HL-60 (cell line): ENCODE results near the gene PNPLA6.
A peak's percentile ranks its signal among the peaks of the same experiment; 100 is the strongest.

Experiments
- DNase-seq, 2 experiments: peaks; one replicate each; pipeline ENCODE4 v3.0.0-alpha.2; 2010 to 2020; ENCODE audit warnings: low read depth in 1 of 2, low spot score in 1 of 2
- H3K27ac ChIP-seq: fragments of 250-450 bp; sonication (Bioruptor Pico); replicated peaks from 2 replicates; pipeline ENCODE4 v1.5.1; 2020; ENCODE audit warnings: mild to moderate bottlenecking, moderate library complexity
- H3K27me3 ChIP-seq: fragments of 250-450 bp; sonication (Bioruptor Pico); 2 replicates; pipeline ENCODE4 v1.5.1; 2021; ENCODE audit warnings: mild to moderate bottlenecking, moderate library complexity; ENCODE audit not compliant: insufficient read depth, poor library complexity, severe bottlenecking
- H3K4me3 ChIP-seq: replicated peaks from 2 replicates; pipeline ENCODE4 v1.5.1; 2011; ENCODE audit warnings: mild to moderate bottlenecking, control low read depth, low read length; ENCODE audit not compliant: insufficient read depth
- GABPA ChIP-seq: IDR thresholded peaks from 2 replicates; pipeline ENCODE4 v1.6.1; 2012; ENCODE audit warnings: low read depth
- POLR2AphosphoS5 ChIP-seq: IDR thresholded peaks from 2 replicates; pipeline ENCODE4 v1.6.1; 2012; ENCODE audit warnings: low read depth
- SPI1 ChIP-seq: IDR thresholded peaks from 2 replicates; pipeline ENCODE4 v1.6.1; 2012; ENCODE audit warnings: low read depth, mild to moderate bottlenecking, borderline replicate concordance
- TF ChIP-seq, protein P1 (sequence below): IDR thresholded peaks from 2 replicates; pipeline ENCODE4 v1.6.1; 2012; ENCODE audit warnings: low read depth; ENCODE audit not compliant: insufficient replicate concordance
- TF ChIP-seq, protein P2 (sequence below): IDR thresholded peaks from one replicate; pipeline ENCODE4 v1.5.1; 2011; ENCODE audit warnings: low read length, control low read depth, inconsistent platforms; ENCODE audit not compliant: insufficient read depth

PNPLA6 gene

DNA sequence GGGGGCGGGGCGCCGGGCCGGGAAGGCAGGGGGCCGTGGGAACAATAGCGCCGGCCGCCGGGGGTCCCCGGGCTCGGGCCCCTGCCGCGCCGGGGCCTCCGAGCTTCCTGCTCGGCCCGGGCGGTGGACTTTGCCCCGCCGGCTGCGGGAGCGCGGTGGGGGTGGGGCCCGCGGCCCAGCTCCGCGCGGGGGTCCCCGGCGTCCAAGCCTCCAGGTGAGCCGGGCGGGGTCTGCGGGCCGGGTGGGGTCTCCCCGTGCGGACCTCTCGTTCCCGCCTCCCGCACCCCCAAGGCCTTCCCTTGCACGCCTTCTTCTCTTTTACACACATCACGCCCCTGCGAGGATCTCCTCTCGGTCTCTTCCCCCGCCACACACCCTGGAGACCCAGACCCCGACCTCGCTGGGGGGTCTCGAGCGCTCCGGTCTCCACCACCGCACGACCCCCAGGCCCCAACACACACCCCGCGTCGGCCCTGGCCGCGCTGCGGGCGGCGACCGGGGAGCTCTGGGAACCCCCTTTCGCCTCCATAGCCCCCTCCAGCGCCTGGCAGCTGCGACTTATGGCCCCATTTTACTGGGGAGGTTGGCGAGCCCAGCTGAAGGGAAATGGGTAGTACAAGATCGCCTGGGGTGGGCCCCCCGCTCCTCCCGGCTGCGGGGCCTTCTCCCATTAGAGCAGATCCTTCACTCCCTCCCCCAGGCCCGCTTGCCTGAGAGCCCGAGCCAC is 60.9 kb downstream of the PNPLA6 start:
- peak overlapping the region; percentile 44 for H3K4me3 ChIP-seq
- TF ChIP-seq, protein P1, sequence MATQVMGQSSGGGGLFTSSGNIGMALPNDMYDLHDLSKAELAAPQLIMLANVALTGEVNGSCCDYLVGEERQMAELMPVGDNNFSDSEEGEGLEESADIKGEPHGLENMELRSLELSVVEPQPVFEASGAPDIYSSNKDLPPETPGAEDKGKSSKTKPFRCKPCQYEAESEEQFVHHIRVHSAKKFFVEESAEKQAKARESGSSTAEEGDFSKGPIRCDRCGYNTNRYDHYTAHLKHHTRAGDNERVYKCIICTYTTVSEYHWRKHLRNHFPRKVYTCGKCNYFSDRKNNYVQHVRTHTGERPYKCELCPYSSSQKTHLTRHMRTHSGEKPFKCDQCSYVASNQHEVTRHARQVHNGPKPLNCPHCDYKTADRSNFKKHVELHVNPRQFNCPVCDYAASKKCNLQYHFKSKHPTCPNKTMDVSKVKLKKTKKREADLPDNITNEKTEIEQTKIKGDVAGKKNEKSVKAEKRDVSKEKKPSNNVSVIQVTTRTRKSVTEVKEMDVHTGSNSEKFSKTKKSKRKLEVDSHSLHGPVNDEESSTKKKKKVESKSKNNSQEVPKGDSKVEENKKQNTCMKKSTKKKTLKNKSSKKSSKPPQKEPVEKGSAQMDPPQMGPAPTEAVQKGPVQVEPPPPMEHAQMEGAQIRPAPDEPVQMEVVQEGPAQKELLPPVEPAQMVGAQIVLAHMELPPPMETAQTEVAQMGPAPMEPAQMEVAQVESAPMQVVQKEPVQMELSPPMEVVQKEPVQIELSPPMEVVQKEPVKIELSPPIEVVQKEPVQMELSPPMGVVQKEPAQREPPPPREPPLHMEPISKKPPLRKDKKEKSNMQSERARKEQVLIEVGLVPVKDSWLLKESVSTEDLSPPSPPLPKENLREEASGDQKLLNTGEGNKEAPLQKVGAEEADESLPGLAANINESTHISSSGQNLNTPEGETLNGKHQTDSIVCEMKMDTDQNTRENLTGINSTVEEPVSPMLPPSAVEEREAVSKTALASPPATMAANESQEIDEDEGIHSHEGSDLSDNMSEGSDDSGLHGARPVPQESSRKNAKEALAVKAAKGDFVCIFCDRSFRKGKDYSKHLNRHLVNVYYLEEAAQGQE = no peak
- TF ChIP-seq POLR2AphosphoS5 = no peak
- TF ChIP-seq GABPA = no peak
- TF ChIP-seq, protein P2, sequence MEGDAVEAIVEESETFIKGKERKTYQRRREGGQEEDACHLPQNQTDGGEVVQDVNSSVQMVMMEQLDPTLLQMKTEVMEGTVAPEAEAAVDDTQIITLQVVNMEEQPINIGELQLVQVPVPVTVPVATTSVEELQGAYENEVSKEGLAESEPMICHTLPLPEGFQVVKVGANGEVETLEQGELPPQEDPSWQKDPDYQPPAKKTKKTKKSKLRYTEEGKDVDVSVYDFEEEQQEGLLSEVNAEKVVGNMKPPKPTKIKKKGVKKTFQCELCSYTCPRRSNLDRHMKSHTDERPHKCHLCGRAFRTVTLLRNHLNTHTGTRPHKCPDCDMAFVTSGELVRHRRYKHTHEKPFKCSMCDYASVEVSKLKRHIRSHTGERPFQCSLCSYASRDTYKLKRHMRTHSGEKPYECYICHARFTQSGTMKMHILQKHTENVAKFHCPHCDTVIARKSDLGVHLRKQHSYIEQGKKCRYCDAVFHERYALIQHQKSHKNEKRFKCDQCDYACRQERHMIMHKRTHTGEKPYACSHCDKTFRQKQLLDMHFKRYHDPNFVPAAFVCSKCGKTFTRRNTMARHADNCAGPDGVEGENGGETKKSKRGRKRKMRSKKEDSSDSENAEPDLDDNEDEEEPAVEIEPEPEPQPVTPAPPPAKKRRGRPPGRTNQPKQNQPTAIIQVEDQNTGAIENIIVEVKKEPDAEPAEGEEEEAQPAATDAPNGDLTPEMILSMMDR = no peak
- TF ChIP-seq SPI1 = no peak
- peaks cover 30% of the 10 kb centered on the region for H3K27me3 ChIP-seq
- no peak for DNase-seq
- H3K27ac ChIP-seq = no peak overlapping the region

DNA sequence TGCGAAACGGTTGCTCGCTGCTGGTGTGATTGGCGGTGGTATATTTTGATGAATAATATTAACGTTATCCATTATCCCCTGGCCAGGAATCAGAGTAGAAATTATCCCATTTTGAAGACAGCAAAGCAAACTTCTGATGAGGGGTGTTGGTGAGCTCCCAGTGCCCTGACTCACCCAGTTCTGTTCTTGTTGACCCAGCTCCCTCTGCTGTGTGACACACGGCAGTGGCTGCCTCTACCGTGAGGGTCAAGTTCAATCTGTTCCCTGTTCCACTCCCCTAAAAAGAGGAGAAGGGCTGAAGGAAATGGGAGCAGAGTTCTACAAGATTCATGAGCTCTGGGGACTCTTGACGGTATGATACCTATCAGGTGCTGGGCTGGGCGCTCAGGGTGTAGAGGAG is 62.2 kb downstream of the PNPLA6 start:
- H3K27me3 ChIP-seq = peaks cover 32% of the 10 kb centered on the region
- DNase-seq = no peak
- no peak overlapping the region for H3K4me3 ChIP-seq
- H3K27ac ChIP-seq = no peak overlapping the region
- no peak for TF ChIP-seq SPI1
- TF ChIP-seq, protein P2 = no peak
- TF ChIP-seq POLR2AphosphoS5 = no peak

DNA sequence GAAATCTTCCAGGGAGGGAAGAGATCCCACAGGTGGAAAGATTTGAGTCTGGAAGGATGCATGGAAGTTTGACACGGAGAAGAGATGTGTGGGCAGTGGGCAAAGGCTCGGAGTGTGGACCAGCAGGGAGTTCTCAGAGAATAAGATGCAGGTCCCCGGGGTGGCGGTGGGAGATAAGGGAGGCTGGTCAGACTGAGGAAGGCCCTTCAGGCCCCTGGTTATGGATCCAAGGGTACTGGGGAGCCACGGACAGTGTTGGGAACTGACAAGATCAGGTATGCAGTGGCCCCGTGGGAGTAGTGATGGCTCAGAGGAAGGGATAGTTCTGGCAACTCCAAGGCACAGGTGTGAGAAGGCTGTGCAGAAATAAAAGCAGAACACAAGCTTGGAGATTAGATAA is 62.7 kb downstream of the PNPLA6 start:
- no peak overlapping the region for H3K4me3 ChIP-seq
- peaks cover 32% of the 10 kb centered on the region for H3K27me3 ChIP-seq
- no peak for DNase-seq
- H3K27ac ChIP-seq = no peak overlapping the region
- TF ChIP-seq, protein P1 = no peak
- TF ChIP-seq GABPA (no peak), SPI1 (no peak), POLR2AphosphoS5 (no peak)
- TF ChIP-seq, protein P2 = no peak

DNA sequence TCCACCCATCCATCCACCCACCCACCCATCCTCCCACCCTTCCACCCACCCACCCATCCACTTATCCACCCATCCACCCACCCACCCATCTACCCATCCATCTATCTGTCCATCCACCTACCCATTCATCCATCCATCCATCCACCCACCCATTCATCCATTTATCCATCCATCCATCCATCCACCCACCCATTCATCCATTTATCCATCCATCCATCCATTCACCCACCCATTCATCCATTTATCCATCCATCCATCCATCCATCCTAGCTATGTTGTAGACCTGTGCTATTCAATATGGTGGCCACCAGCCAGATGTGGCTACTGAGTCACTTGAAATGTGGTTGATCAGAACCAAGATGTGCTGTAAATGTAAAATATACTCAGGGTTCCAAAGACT is 65.2 kb downstream of the PNPLA6 start:
- Histone ChIP-seq H3K27ac (no peak overlapping the region), H3K27me3 (peaks cover 18% of the 10 kb centered on the region), H3K4me3 (no peak overlapping the region)
- DNase-seq = no peak
- TF ChIP-seq POLR2AphosphoS5 = no peak
- TF ChIP-seq SPI1 = no peak
